HG02884 (cell line): ENCODE measurements around the gene ALDH1A1.

Experiments used
- ATAC-seq: cut with Tn5 transposase; IDR thresholded peaks from one replicate; pipeline ENCODE4 v1.9.1; 2021; ENCODE audit warnings: mild to moderate bottlenecking, moderate library complexity; ENCODE audit not compliant: unreplicated experiment

Gene ALDH1A1

GRCh38 chr9:72980183-72980582 is 27.3 kb upstream of the ALDH1A1 start:
- no peak for ATAC-seq

GRCh38 chr9:72979405-72980100 is 26.7 kb upstream of the ALDH1A1 start:
- ATAC-seq = no peak

GRCh38 chr9:72978744-72979143 is 25.9 kb upstream of the ALDH1A1 start:
- ATAC-seq = no peak

- no peak for ATAC-seq
Observed at GRCh38 chr9:72977670-72978069, 24.8 kb upstream of the ALDH1A1 start.

GRCh38 chr9:72974501-72974900 is 21.6 kb upstream of the ALDH1A1 start:
- no peak for ATAC-seq

- ATAC-seq = no peak
Observed at GRCh38 chr9:72972636-72973035, 19.8 kb upstream of the ALDH1A1 start.

GRCh38 chr9:72971411-72971810 is 18.6 kb upstream of the ALDH1A1 start:
- ATAC-seq = no peak

- ATAC-seq = no peak
Observed at GRCh38 chr9:72960446-72960845, 7.6 kb upstream of the ALDH1A1 start.

- no peak for ATAC-seq
Observed at GRCh38 chr9:72958485-72959281, 5.8 kb upstream of the ALDH1A1 start.

- no peak for ATAC-seq
Observed at GRCh38 chr9:72955571-72955970, 2.7 kb upstream of the ALDH1A1 start.

- no peak for ATAC-seq
Observed at GRCh38 chr9:72955126-72955455, 2.2 kb upstream of the ALDH1A1 start.

GRCh38 chr9:72954431-72955125 is 1.7 kb upstream of the ALDH1A1 start:
- no peak for ATAC-seq

GRCh38 chr9:72952381-72952690 is 517 bp downstream of the ALDH1A1 start:
- ATAC-seq = no peak

- no peak for ATAC-seq
Observed at GRCh38 chr9:72951520-72952380, 1.1 kb downstream of the ALDH1A1 start.

- no peak for ATAC-seq
Observed at GRCh38 chr9:72950875-72951442, 1.9 kb downstream of the ALDH1A1 start.

GRCh38 chr9:72949918-72950325 is 2.9 kb downstream of the ALDH1A1 start:
- ATAC-seq = no peak

GRCh38 chr9:72949244-72949582 is 3.6 kb downstream of the ALDH1A1 start:
- ATAC-seq = no peak

GRCh38 chr9:72948575-72949243 is 4.1 kb downstream of the ALDH1A1 start:
- no peak for ATAC-seq

GRCh38 chr9:72947984-72948465 is 4.8 kb downstream of the ALDH1A1 start:
- no peak for ATAC-seq

GRCh38 chr9:72946821-72947220 is 6.0 kb downstream of the ALDH1A1 start:
- no peak for ATAC-seq
